ENCODE data around the gene GHRL.

The GHRL gene

GRCh38 chr3:10240799-10241198, 51.9 kb downstream of the GHRL start:
- H3K27me3 ChIP-seq (ENCODE audit: low read depth, low read length), result no peaks in the 10 kb centered on the region
- H3K36me3 ChIP-seq (replicated peaks; ENCODE audit: low read depth, low read length), result no peaks in the 10 kb centered on the region
- H3K9me3 ChIP-seq (ENCODE audit: insufficient read depth, low read length), result peaks cover 12% of the 10 kb centered on the region; the same call in 1 of the 2 replicates
- H2AFZ ChIP-seq (ENCODE audit: low read depth, low read length), result no peak overlapping the region
- no peak overlapping the region for H3K9ac ChIP-seq (ENCODE audit: low read length)
- H3K4me1 ChIP-seq (ENCODE audit: low read length), result no peaks in the 10 kb centered on the region
- TF ChIP-seq CTCF (IDR thresholded peaks at IDR 0.05; ENCODE audit: low read depth, low read length) (no peak), EZH2phosphoT487 (IDR thresholded peaks at IDR 0.05; ENCODE audit: low read depth) (no peak)
- H3K4me2 ChIP-seq (ENCODE audit: low read length), result no peak overlapping the region
- no peaks in the 10 kb centered on the region for H4K20me1 ChIP-seq (ENCODE audit: insufficient read depth, low read length)
- no peak overlapping the region for H3K27ac ChIP-seq (ENCODE audit: low read length)
- H3K4me3 ChIP-seq (ENCODE audit: low read length), result no peak overlapping the region
- H3K79me2 ChIP-seq (ENCODE audit: low read length), result no peaks in the 10 kb centered on the region

- H3K4me2 ChIP-seq (ENCODE audit: low read length), result no peak overlapping the region
Observed at GRCh38 chr3:10238345-10239183, 54.2 kb downstream of the GHRL start.

More at GRCh38 chr3:10238345-10239183, 54.2 kb downstream of the GHRL start:
- no peak overlapping the region for H3K4me3 ChIP-seq (ENCODE audit: low read length)
- no peaks in the 10 kb centered on the region for H3K36me3 ChIP-seq (replicated peaks; ENCODE audit: low read depth, low read length)
- H3K27me3 ChIP-seq (ENCODE audit: low read depth, low read length), result no peaks in the 10 kb centered on the region
- H3K9me3 ChIP-seq (ENCODE audit: insufficient read depth, low read length), result no peaks in the 10 kb centered on the region
- TF ChIP-seq EZH2phosphoT487 (IDR thresholded peaks at IDR 0.05; ENCODE audit: low read depth) (no peak), CTCF (IDR thresholded peaks at IDR 0.05; ENCODE audit: low read depth, low read length) (no peak)
- no peak overlapping the region for H3K27ac ChIP-seq (ENCODE audit: low read length)
- no peaks in the 10 kb centered on the region for H3K79me2 ChIP-seq (ENCODE audit: low read length)
- no peaks in the 10 kb centered on the region for H4K20me1 ChIP-seq (ENCODE audit: insufficient read depth, low read length)
- no peak overlapping the region for H3K9ac ChIP-seq (ENCODE audit: low read length)
- H2AFZ ChIP-seq (ENCODE audit: low read depth, low read length), result no peak overlapping the region
- no peaks in the 10 kb centered on the region for H3K4me1 ChIP-seq (ENCODE audit: low read length)
